ENCODE data around the gene CARF. TPM values are rescaled to one million over a fixed set of nuclear protein-coding genes. Genes with fewer than 3 reads are reported as not detected.
A peak's percentile ranks its signal among the peaks of the same experiment; 100 is the strongest.
"Not testable (repeated sequence)": the region's sequence is repeated elsewhere in the genome, so short reads cannot be mapped to it uniquely, and the experiment has no call there.

The CARF gene, protein sequence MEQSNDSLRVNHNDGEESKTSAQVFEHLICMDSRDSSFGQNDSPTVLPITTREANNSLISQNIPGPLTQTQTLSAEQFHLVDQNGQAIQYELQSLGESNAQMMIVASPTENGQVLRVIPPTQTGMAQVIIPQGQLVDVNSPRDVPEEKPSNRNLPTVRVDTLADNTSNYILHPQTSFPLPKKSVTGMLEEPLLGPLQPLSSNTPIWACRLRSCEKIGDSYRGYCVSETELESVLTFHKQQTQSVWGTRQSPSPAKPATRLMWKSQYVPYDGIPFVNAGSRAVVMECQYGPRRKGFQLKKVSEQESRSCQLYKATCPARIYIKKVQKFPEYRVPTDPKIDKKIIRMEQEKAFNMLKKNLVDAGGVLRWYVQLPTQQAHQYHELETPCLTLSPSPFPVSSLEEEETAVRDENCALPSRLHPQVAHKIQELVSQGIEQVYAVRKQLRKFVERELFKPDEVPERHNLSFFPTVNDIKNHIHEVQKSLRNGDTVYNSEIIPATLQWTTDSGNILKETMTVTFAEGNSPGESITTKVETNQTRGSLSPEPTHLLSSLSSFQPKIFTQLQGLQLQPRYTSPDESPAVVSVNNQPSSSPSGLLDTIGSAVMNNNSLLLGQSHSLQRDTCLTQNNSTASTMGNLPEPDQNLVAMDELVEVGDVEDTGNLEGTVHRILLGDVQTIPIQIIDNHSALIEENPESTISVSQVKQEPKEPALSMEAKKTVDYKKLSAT
- total RNA-seq, result 3.9 and 4.3 TPM in 2 replicates

DNA sequence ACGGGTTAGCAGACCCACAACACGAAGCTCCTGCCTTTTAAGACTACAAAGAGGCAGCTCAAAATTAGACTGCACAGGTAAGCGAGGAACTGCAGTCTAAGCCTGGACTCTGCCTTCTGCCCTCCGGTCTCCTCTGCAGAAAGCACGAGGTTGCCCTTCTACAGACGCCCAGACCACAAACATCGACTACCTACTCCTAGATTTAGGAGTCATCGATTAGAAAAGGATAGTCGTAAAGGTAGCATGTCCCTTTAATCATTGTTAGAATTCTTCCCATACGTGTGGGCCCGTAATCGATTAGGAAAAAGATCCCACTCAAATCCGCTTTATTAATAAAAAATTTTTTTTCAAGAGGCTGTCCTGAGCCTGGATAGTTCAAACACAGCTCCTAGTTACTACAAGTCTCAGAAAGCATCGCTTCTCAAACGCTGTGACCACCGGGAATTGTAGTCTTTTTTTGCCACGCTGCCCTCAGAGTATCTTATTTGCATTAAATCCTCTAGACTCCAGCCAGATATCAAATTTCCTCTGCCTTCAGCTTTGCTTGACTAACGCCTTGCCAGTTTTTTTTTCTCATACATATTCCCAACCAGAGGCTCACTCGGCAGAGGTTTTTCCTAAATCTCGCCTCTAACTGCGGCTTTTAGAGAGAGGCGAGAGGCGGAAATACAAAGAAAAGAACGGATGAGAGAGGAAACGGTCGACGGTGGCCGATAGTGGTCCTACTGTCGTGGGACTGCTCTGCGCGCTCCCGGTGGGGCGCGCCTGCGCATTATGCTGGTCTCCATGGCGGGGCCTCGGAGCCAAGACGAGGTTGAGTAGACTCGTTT lies at the start of gene CARF, which contains the start of gene WDR12:
TSS of gene CARF (plus strand) at position 764 of the 830 bp plus-strand sequence. CDS start 29,628 bp downstream, outside the sequence.
TSS of gene WDR12 (minus strand) at position 162 of the 830 bp plus-strand sequence. CDS start 197 bp downstream, outside the sequence.
- Mint-ChIP-seq H3K4me3 (peak within 1 kb of the TSS; percentile 99), H3K36me3 (ENCODE audit: low read depth) (peaks cover 19% of the 10 kb centered on the region), H3K27me3 (no peaks in the 10 kb centered on the region)

DNA sequence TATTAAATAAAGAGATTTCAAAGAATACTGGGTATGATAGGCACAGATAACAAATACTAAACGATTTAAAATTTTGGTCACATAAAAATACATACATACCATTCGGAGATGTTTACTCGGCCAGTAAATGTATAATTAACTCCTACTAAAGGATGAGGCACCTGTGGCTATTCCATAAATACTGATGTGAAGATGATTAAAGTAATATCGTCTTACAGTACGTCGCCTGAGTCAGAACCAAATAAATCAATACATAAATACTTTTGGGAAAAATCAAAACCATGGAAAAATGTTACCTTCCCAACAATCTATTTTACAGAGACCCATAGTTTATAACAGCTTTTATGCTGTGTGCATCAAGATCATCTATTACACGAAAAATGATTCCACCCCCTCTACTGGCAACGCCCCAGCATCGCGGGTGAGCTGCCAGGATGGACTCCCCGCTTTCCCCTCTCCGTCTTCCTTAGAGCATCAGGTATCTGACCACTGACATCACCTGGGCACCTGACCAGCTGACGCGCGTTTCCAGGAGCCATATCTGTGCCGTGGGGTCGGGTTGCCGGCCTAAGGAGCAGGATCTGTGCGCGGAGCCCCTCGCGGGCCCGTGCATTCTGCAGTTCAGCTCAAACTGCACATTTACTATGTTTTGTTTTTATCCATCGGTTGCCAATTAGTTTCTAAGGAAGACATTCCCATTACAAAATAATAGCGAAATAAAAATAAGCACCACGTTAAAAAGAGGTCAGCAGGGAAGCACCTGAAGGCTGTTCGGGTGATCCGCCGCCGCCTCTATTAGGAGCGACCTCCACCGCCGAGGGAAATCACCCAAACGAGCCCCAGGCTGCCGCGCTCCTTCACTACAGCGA lies 41.4 kb upstream of the CARF start:
- Mint-ChIP-seq H3K27me3 (no peaks in the 10 kb centered on the region), H3K36me3 (ENCODE audit: low read depth) (no peaks in the 10 kb centered on the region), H3K9me3 (no peaks in the 10 kb centered on the region), H3K4me1 (peaks cover 7% of the 10 kb centered on the region), H3K27ac (peak overlapping the region; percentile 87), H3K4me3 (peak overlapping the region; percentile 88)
- peak; percentile 90 for DNase-seq
- intact Hi-C loops (cut with micrococcal nuclease), result loop anchor here (1.0 to 2.0 kb wide), 6 partner anchors 39 to 296 kb away; partner anchors contain the start of genes FAM117B, NBEAL1 and WDR12

More for the DNA sequence above, at the start of gene CARF, which contains the start of gene WDR12:
- peak within 1 kb of the TSS; percentile 95 for H3K27ac Mint-ChIP-seq
- no peaks in the 10 kb centered on the region for H3K9me3 Mint-ChIP-seq
- peaks cover 24% of the 10 kb centered on the region for H3K4me1 Mint-ChIP-seq
- peak; percentile 97 for DNase-seq
- intact Hi-C loops (cut with micrococcal nuclease), result loop anchor here (1.0 kb wide), 3 partner anchors 40 to 327 kb away; partner anchors contain the start of genes ICA1L and NBEAL1

DNA sequence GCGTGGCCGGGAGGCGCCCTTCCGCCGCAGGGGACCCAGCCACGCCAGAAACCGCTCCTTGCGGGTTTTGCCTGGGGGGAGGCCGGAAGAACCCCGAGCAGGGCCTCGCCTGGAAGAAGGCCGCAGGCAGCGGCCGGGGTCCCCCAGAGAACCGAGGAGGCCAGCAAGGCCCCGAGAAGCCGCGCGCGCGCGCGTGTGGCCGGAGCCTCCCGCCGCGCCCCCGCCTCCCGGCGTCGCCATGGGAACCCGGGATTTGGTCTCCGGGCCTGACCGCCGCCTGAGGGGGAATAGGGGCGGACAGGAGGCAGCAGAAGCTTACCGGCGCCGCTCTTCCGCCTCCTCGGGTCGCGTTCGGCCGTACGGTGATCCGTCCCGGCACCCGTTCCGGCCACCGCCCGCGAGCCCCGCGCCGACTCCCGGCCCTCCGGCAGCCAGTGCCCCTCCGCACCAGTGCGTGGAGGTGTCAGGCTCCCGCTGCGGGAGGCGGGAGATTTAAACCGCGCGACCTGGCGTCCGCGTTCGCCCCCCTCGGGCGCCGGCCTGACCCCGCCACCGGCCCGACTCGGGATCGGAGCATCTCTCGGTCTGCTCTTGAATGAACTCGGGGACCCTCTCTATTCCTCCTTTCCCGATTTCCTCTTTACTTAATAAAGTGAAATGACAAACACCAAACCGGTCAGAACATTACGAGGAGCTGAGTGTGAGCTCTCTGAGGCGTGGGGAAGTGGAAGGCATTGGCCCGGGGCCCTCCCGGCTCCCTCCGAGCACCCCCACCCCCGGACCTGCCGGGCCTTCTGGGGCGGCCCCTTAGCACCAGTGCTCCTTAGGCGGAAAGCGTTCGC lies 40.6 kb upstream of the CARF start, which contains the start of gene ICA1L:
TSS of gene ICA1L (minus strand) at position 467 of the 842 bp plus-strand sequence. CDS start 42,757 bp downstream, outside the sequence.
- Mint-ChIP-seq H3K27me3 (no peaks in the 10 kb centered on the region), H3K4me3 (peak within 1 kb of the TSS; percentile 88), H3K9me3 (no peaks in the 10 kb centered on the region), H3K27ac (peak within 1 kb of the TSS; percentile 87), H3K36me3 (ENCODE audit: low read depth) (no peaks in the 10 kb centered on the region), H3K4me1 (peaks cover 7% of the 10 kb centered on the region)
- intact Hi-C loops (cut with micrococcal nuclease), result loop anchor here (1.0 to 2.0 kb wide), 3 partner anchors 40 to 237 kb away; partner anchors contain the start of genes FAM117B, NBEAL1 and WDR12
- peak; percentile 89 for DNase-seq

DNA sequence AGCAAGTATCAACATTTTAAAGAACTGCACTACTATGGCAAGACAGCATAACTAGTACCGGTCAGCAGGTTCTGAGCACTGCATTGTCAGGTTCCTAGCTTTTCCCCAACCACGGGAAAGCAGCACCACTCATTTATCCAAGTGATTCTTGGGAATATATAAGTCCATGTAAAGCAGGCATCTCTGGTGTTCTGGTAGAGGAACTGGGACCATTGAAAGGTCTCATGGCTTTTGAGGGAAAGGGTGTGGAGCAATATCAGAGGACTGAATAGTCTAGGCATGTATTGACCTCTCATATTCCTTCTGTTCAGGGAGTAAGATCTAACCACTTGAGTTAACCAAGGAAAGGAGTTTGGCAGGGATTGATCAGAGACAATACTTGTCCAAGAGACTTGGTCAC lies 34.4 kb upstream of the CARF start:
- Mint-ChIP-seq H3K27me3 (no peaks in the 10 kb centered on the region), H3K27ac (no peak overlapping the region), H3K4me1 (no peaks in the 10 kb centered on the region), H3K4me3 (no peak overlapping the region), H3K36me3 (ENCODE audit: low read depth) (peaks cover 9% of the 10 kb centered on the region), H3K9me3 (no peaks in the 10 kb centered on the region)
- DNase-seq, result no peak
- intact Hi-C loops (cut with micrococcal nuclease), result no loop called here

DNA sequence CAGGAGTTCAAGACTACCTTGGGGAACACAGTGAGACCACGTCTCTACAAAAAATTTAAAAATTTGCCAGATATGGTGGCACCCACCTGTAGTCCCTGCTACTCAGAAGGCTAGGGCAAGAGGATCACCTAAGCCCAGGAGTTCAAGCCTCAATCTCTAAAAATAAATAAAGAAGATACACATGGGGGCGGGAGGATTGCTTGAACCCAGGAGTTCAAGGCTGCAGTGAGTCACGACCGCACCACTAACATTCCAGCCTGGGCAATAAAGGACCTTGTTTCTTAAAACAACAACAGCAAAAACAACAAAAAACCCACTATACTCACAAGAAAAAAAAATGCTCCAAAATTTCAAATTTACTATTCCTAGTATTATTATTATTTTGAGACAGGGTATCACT lies 30.5 kb upstream of the CARF start:
- Mint-ChIP-seq H3K4me3 (no peak overlapping the region), H3K27ac (no peak overlapping the region), H3K9me3 (no peaks in the 10 kb centered on the region), H3K4me1 (peaks cover 4% of the 10 kb centered on the region), H3K36me3 (ENCODE audit: low read depth) (peaks cover 27% of the 10 kb centered on the region), H3K27me3 (no peaks in the 10 kb centered on the region)
- intact Hi-C loops (cut with micrococcal nuclease), result no loop called here
- DNase-seq, result no peak

DNA sequence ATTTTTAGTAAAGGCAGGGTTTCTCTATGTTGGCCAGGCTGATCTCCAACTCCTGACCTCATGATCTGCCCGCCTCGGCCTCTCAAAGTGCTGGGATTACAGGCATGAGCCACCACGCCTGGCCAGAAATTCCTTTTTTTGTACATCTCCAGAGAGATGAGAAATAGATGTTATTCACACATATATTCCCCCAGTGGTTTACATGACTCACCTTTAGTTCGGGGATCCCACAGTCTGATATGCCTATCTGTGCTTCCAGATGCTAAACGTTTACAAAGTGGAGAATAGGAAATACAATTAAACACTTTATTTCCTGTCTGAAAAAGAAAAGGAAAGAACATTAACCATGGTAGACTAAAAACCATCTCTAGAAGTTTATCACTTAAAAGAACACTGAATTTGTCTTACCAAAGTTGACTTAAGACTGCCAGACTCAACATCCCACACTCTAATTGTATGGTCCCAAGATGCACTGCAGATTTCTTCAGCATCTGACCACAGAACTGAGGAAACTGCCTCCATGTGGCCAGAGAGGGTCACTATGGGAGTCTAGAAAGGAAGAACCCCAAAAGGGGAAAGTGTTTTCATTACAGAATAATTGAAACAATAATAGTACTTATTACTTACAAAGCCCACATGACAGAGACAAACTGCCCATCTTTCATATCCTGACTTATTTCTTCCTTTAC lies 27.9 kb upstream of the CARF start:
- Mint-ChIP-seq H3K4me1 (peaks cover 4% of the 10 kb centered on the region), H3K9me3 (no peaks in the 10 kb centered on the region), H3K27ac (no peak overlapping the region), H3K27me3 (no peaks in the 10 kb centered on the region), H3K4me3 (no peak overlapping the region), H3K36me3 (ENCODE audit: low read depth) (peaks cover 36% of the 10 kb centered on the region)
- intact Hi-C loops (cut with micrococcal nuclease), result no loop called here
- no peak for DNase-seq

DNA sequence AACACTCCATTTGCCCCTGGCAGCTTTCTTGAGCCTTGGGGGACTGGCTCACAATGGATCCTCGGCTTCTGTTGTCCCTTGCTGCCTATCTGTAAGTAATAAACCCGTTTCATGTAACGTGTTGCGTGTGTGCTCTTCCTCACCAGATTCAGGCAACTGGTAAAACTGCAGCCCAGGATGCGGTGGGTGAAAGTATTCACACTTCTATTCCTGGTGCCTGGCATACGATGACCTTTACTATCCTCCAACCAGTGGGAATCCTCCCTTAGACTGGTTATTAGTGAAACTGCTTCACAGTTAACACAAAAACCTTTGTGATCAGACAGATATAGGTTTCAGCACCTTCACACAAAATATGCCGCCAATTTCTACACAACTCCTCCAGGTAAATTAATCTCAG lies 26.9 kb upstream of the CARF start:
- intact Hi-C loops (cut with micrococcal nuclease), result no loop called here
- Mint-ChIP-seq H3K27ac (no peak overlapping the region), H3K4me1 (peaks cover 4% of the 10 kb centered on the region), H3K36me3 (ENCODE audit: low read depth) (peaks cover 42% of the 10 kb centered on the region), H3K27me3 (no peaks in the 10 kb centered on the region), H3K4me3 (no peak overlapping the region), H3K9me3 (no peaks in the 10 kb centered on the region)
- DNase-seq, result no peak

DNA sequence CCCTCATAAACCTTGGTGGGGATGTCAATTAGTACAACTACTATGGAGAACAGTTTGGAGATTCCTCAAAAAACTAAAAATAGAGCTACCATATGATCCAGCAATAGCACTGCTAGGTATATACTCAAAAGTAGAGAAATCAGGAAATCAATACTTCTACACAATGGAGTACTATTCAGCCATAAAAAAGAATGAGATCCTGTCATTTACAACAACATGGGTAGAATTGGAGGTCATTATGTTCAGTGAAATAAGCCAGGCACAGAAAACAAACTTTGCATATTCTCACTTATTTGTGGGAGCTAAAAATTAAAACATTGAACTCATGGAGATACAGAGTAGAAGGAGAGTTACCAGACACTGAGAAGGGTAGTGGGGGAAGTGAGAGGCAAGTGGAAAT lies 6.6 kb upstream of the CARF start:
- peaks cover 26% of the 10 kb centered on the region for H3K4me1 Mint-ChIP-seq
- DNase-seq; H3K4me3 Mint-ChIP-seq; intact Hi-C loops (cut with micrococcal nuclease); H3K9me3 Mint-ChIP-seq; H3K27me3 Mint-ChIP-seq; H3K27ac Mint-ChIP-seq: not testable (repeated sequence)
- H3K36me3 Mint-ChIP-seq (ENCODE audit: low read depth), result peaks cover 54% of the 10 kb centered on the region

DNA sequence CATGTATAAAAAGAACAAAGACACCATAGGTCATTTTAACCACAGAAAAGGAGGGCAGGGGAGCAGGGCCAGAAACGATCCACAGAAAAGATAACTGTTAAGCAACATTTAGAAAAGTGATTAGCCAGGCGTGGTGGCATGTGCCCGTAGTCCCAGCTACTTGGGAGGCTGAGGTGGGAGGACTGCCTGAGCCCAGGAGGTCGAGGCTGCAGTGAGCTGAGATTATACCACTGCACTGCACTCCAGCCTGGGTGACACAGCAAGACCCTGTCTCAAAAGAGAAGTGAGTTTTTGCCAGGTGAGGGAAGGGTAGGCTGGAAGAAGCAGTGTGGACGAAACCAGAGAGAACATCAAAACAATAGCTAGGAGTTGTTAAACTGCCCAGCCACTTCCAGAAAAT lies 3.9 kb upstream of the CARF start:
- Mint-ChIP-seq H3K27me3 (no peaks in the 10 kb centered on the region), H3K9me3 (no peaks in the 10 kb centered on the region), H3K27ac (no peak overlapping the region), H3K4me3 (peak overlapping the region; percentile 3), H3K36me3 (ENCODE audit: low read depth) (peaks cover 44% of the 10 kb centered on the region), H3K4me1 (peaks cover 29% of the 10 kb centered on the region)
- intact Hi-C loops (cut with micrococcal nuclease), result no loop called here
- DNase-seq, result no peak

DNA sequence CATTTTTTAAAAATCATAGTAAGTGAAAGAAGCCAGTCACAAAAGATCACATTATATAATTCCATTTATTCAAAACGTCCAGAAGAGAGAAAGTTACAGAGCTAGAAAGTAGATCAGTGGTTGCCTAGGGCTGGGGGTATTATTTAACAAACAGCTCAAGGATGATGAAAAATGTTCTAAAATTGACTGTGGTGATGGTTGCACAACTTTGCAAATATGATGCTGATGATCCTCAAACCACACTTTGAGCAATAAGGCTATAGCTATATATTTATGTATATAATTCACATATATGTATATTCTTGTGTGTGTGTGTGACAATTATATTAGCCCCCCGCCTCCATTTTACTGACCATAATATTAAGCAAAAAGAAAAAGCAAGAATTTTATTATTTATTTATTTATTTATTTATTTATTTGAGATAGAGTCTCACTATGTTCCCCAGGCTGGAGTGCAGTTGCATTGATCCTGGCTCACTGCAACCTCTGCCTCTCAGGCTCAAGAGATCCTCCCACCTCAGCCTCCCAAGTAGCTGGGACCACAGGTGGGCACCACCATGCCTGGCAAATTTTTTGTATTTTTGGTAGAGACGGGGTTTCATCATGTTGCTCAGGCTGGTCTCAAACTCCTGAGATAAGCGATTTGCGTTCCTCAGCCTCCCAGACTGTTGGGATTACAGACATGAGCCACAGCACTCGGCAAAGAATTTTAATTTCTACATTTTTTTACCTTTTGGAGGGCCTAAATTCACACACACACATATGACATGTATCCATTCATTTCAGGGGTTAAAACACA lies 2.5 kb upstream of the CARF start:
- H3K4me1 Mint-ChIP-seq, result peaks cover 26% of the 10 kb centered on the region
- peak overlapping the region; percentile 99 for H3K4me3 Mint-ChIP-seq
- peaks cover 35% of the 10 kb centered on the region for H3K36me3 Mint-ChIP-seq (ENCODE audit: low read depth)
- no peaks in the 10 kb centered on the region for H3K9me3 Mint-ChIP-seq
- no peaks in the 10 kb centered on the region for H3K27me3 Mint-ChIP-seq
- intact Hi-C loops (cut with micrococcal nuclease), result no loop called here
- no peak for DNase-seq
- H3K27ac Mint-ChIP-seq, result peak overlapping the region; percentile 25

DNA sequence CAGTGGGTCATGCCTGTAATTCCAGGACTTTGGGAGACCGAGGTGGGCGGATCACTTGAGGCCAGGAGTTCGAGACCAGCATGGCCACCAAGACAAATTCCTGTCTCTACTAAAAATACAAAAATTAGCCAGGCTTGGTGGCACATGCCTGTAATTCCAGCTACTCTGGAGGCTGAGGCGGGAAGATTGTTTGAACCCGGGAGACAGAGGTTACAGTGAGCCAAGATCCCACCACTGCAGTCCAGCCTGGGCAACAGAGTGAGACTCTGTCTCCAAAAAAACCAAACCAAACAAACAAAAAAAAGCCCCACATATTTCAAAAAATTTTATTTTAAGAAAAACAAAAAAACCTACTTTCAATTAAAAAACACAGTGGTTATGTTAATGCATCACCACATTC lies 1.8 kb upstream of the CARF start:
- peak overlapping the region; percentile 99 for H3K4me3 Mint-ChIP-seq
- intact Hi-C loops (cut with micrococcal nuclease); H3K27me3 Mint-ChIP-seq; H3K9me3 Mint-ChIP-seq; DNase-seq: not testable (repeated sequence)
- H3K36me3 Mint-ChIP-seq (ENCODE audit: low read depth), result peaks cover 30% of the 10 kb centered on the region
- peak overlapping the region; percentile 51 for H3K27ac Mint-ChIP-seq
- peaks cover 24% of the 10 kb centered on the region for H3K4me1 Mint-ChIP-seq

Data from activated CD4-positive, alpha-beta T cell treated with anti-CD3 and anti-CD28 coated beads, Interleukin-2, amount 10 ng/mL, durations not matched to agents 24 days and 14 days (primary cell).